MCF 10A (cell line): ENCODE measurements around the gene ZNF436. TPM values are rescaled to one million over a fixed set of nuclear protein-coding genes. Genes with fewer than 3 reads are reported as not detected.
"Not testable (repeated sequence)": the region's sequence is repeated elsewhere in the genome, so short reads cannot be mapped to it uniquely, and the experiment has no call there.

ENCODE experiments used
- BruUV-seq: library from RNA; stranded (reverse); fragments of 400-500 nt; replicated peaks from 2 replicates; lab custom pipeline; 2021; lab: Mats Ljungman, UMichigan
- CTCF ChIA-PET: fragments of 300-600 bp; sonication (Branson Sonifier 250); formaldehyde crosslinking; extraction: SDS; loops from one replicate; lab custom pipeline; 2021; ENCODE audit warnings: antibody characterized with exemption, inconsistent platforms; lab: Yijun Ruan, JAX
- POLR2A ChIA-PET: fragments of 300-600, 350-650 bp; sonication (Branson Sonifier 250); formaldehyde crosslinking; extraction: SDS; loops from one replicate; lab custom pipeline; 2020; ENCODE audit warnings: antibody characterized with exemption, inconsistent platforms; lab: Yijun Ruan, JAX
- DNase-seq: peaks from one replicate; pipeline ENCODE4 v3.0.0-alpha.2; 2018; ENCODE audit not compliant: unreplicated experiment
- H3K27ac Mint-ChIP-seq: one replicate; pipeline ENCODE4 v1.8.0; 2022; ENCODE audit warnings: mild to moderate bottlenecking, low read depth, mixed read lengths; ENCODE audit not compliant: unreplicated experiment
- H3K27me3 Mint-ChIP-seq: one replicate; pipeline ENCODE4 v1.8.0; 2022; ENCODE audit warnings: mixed read lengths; ENCODE audit not compliant: insufficient read depth, unreplicated experiment
- H3K36me3 Mint-ChIP-seq: one replicate; pipeline ENCODE4 v1.8.0; 2022; ENCODE audit warnings: mild to moderate bottlenecking, moderate library complexity, mixed read lengths; ENCODE audit not compliant: insufficient read depth, unreplicated experiment
- H3K4me1 Mint-ChIP-seq: one replicate; pipeline ENCODE4 v1.8.0; 2022; ENCODE audit warnings: mixed read lengths; ENCODE audit not compliant: insufficient read depth, unreplicated experiment
- H3K4me3 Mint-ChIP-seq: one replicate; pipeline ENCODE4 v1.8.0; 2022; ENCODE audit warnings: mild to moderate bottlenecking, moderate library complexity, mixed read lengths; ENCODE audit not compliant: unreplicated experiment
- H3K9me3 Mint-ChIP-seq: one replicate; pipeline ENCODE4 v1.8.0; 2022; ENCODE audit warnings: mixed read lengths; ENCODE audit not compliant: unreplicated experiment
- CTCF ChIP-seq: fragments of 200-600 bp; IDR thresholded peaks from one replicate; pipeline ENCODE4 v1.8.0; 2022; ENCODE audit warnings: antibody characterized with exemption, mild to moderate bottlenecking; ENCODE audit not compliant: unreplicated experiment
- intact Hi-C: fragments of 100-400 bp; cut with micrococcal nuclease; formaldehyde crosslinking; loops from 2 replicates; pipeline ENCODE4 v1.14.1; 2022
- total RNA-seq: library from RNA; stranded (reverse); gene quantifications from 2 replicates; pipeline ENCODE4 v1.2.3, GENCODE V29; 2022

ZNF436 gene
- total RNA-seq, 1 experiment from 2014 or later = 6.5 TPM

GRCh38 chr1:23380719-23381118 is 11.1 kb upstream of the ZNF436 start:
- peak overlapping the region; percentile 39 for H3K27ac Mint-ChIP-seq
- ChIA-PET POLR2A (interaction anchor here (1.4 to 2.6 kb wide), 3 partner anchors 13 to 36 kb away, joined by 4 to 12 read pairs (median 5); partner anchors contain the start of gene HNRNPR), CTCF (interaction anchor here (2.6 kb wide), 1 partner anchor 23 kb away, joined by 15 read pairs; no protein-coding TSS in a partner anchor)
- no peaks in the 10 kb centered on the region for H3K27me3 Mint-ChIP-seq
- DNase-seq = no peak
- H3K4me1 Mint-ChIP-seq = peaks cover 26% of the 10 kb centered on the region
- H3K4me3 Mint-ChIP-seq = no peak overlapping the region
- H3K36me3 Mint-ChIP-seq = no peaks in the 10 kb centered on the region
- TF ChIP-seq CTCF = no peak
- intact Hi-C loops = no loop called here
- no peaks in the 10 kb centered on the region for H3K9me3 Mint-ChIP-seq
- BruUV-seq = no TSS peak

- H3K9me3 Mint-ChIP-seq, H3K36me3 Mint-ChIP-seq, BruUV-seq, intact Hi-C loops, H3K4me3 Mint-ChIP-seq, H3K27ac Mint-ChIP-seq, H3K27me3 Mint-ChIP-seq, DNase-seq: not testable (repeated sequence)
- ChIA-PET POLR2A (interaction anchor here (0.8 to 2.6 kb wide), 4 partner anchors 13 to 61 kb away, joined by 3 to 12 read pairs (median 4); partner anchors contain the start of gene HNRNPR), CTCF (interaction anchor here (0.6 to 2.6 kb wide), 2 partner anchors 23 to 197 kb away, joined by 3 to 15 read pairs; no protein-coding TSS in a partner anchor)
- peaks cover 26% of the 10 kb centered on the region for H3K4me1 Mint-ChIP-seq
These were observed 10.6 kb upstream of the ZNF436 start for GRCh38 chr1:23380236-23380635.

DNA sequence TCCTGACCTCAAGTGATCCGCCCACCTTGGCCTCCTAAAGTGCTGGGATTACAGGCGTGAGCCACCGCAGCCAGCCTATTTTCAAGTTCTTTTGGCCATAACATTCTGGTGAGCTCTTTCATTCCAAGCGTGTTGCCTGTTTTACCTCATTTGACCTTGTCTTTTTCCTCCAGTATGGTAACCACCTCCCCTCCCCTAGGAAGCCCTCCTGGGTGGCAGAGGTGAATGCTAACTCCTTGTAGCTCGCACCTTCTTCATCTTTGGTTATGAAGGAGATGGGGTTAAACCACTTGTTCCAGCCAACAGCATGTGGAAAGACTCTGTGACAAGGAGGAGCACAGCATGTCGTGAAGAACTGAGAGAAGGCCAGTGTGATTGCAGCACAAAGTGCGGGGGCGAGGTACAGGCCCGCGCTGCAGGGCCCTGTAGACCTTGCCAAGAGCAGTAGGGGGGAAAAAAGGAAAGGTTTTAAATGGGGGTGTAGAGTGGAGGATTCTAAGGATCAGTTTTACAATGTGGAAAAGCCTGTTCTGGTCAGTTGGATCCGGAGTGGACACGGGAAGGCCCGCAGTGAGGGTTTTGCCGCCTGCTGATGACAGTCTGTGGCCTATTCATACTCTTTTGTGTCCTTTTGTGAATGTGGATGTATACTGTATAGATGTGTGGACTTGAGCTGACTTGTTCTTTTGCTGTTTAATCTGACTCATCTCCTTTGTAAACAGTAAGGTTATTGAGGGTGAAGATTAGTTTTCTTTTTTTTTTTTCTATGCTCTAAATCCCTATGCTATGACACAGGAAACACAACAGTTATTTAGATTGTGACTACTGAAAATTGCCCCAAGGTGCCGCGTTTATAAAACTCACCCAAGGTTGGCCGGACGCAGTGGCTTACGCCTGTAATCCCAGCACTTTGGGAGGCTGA is 7.5 kb upstream of the ZNF436 start:
- Mint-ChIP-seq H3K27me3 (no peaks in the 10 kb centered on the region), H3K36me3 (peaks cover 6% of the 10 kb centered on the region), H3K9me3 (no peaks in the 10 kb centered on the region), H3K4me3 (peak overlapping the region; percentile 11), H3K27ac (peak overlapping the region; percentile 87), H3K4me1 (peaks cover 15% of the 10 kb centered on the region)
- peak; percentile 89 for DNase-seq
- ChIA-PET CTCF (interaction anchor here (0.5 to 1.0 kb wide), 5 partner anchors 9 to 173 kb away, joined by 3 to 6 read pairs (median 3); no protein-coding TSS in a partner anchor), POLR2A (interaction anchor here (0.7 to 12.3 kb wide), 11 partner anchors 8 to 357 kb away, joined by 3 to 247 read pairs (median 4); partner anchors contain the start of gene HNRNPR)
- no TSS peak for BruUV-seq
- intact Hi-C loops = loop anchor here (2.0 kb wide), 1 partner anchor 28 kb away; no protein-coding TSS in a partner anchor
- TF ChIP-seq CTCF = no peak

GRCh38 chr1:23374079-23374735 is 4.6 kb upstream of the ZNF436 start:
- H3K4me3 Mint-ChIP-seq, intact Hi-C loops, BruUV-seq, H3K27me3 Mint-ChIP-seq, DNase-seq, H3K9me3 Mint-ChIP-seq, H3K27ac Mint-ChIP-seq, H3K36me3 Mint-ChIP-seq: not testable (repeated sequence)
- ChIA-PET CTCF (interaction anchor here (1.2 kb wide), 1 partner anchor 165 kb away, joined by 4 read pairs; no protein-coding TSS in a partner anchor), POLR2A (interaction anchor here (0.6 to 12.3 kb wide), 4 partner anchors 28 to 281 kb away, joined by 3 to 247 read pairs (median 4); partner anchors contain the start of gene HNRNPR)
- H3K4me1 Mint-ChIP-seq = peaks cover 34% of the 10 kb centered on the region
